Ovary (tissue), 3 donors: Measurements from ENCODE around the gene FRMD4A.

Experiments used
- CTCF ChIP-seq, 3 donors: fragments of 450-650 bp in 2 of 3; fragments of 200-600 bp in 1 of 3; IDR thresholded peaks; one replicate each; pipeline versions ENCODE4 v1.5.1 to v1.8.0; 2016 to 2022; ENCODE audit warnings: antibody characterized with exemption in 3 of 3, mild to moderate bottlenecking in 1 of 3
- POLR2A ChIP-seq: fragments of 450-650 bp; IDR thresholded peaks from one replicate; pipeline ENCODE4 v1.6.1; 2017; ENCODE audit warnings: antibody characterized with exemption, mild to moderate bottlenecking, moderate library complexity
- donor health status: DM: no; HTN: no; CAD: no.

GRCh38 chr10:14350006-14350405 lies 19.3 kb upstream of the FRMD4A start:
- TF ChIP-seq CTCF (IDR thresholded peaks at IDR 0.05) (no peak), POLR2A (no peak)
